Mucosa of descending colon (tissue), 3 donors: ENCODE data around the gene ZNF850. TPM values are rescaled to one million over a fixed set of nuclear protein-coding genes. Genes with fewer than 3 reads are reported as not detected.
A peak's percentile ranks its signal among the peaks of the same experiment; 100 is the strongest.

Source experiments
- ATAC-seq: fragments of 200-7000 bp; cut with Tn5 transposase; one replicate; pipeline ENCODE4 v1.9.1; 2020; ENCODE audit warnings: mild to moderate bottlenecking, moderate library complexity
- DNase-seq, 3 donors: peaks; one replicate each; pipeline ENCODE4 v3.0.0-alpha.2; 2020
- H3K36me3 ChIP-seq: fragments of 200-600 bp; one replicate; pipeline ENCODE4 v1.8.0; 2021; ENCODE audit warnings: low read depth, mild to moderate bottlenecking
- H3K4me1 ChIP-seq: fragments of 200-600 bp; one replicate; pipeline ENCODE4 v1.8.0; 2021; ENCODE audit warnings: low read depth, mild to moderate bottlenecking
- H3K4me3 ChIP-seq: fragments of 200-600 bp; one replicate; pipeline ENCODE4 v1.8.0; 2021; ENCODE audit warnings: mild to moderate bottlenecking
- H3K9me3 ChIP-seq: fragments of 200-600 bp; one replicate; pipeline ENCODE4 v1.8.0; 2021; ENCODE audit warnings: mild to moderate bottlenecking
- CTCF ChIP-seq: fragments of 200-600 bp; IDR thresholded peaks from one replicate; pipeline ENCODE4 v1.8.0; 2022; ENCODE audit warnings: antibody characterized with exemption, mild to moderate bottlenecking
- intact Hi-C, 2 donors: fragments of 100-400 bp; cut with DNase I in 1 of 2; cut with micrococcal nuclease in 1 of 2; formaldehyde crosslinking; loops; one replicate each; pipeline versions ENCODE4 v1.11.0 to v1.11.1; 2022; cut with DNase I, micrococcal nuclease
- total RNA-seq, 3 donors: library from RNA; stranded (reverse); fragmentation: NEBNext Ultra II Directional in 2 of 3; extraction: Animal tissue kit (Norgen Biotek cat#: 25700) in 2 of 3; gene quantifications; one replicate each; pipeline versions ENCODE4 v1.2.1 to v1.2.4, GENCODE V29; 2021 to 2023
- donor health status: DM: no; HTN: no; CAD: no; lungs with moderate emphysema.
- donor health status: DM: no; HTN: no; CAD: no.
- donor health status: DM: no; HTN: yes; CAD: no.

Gene ZNF850
- total RNA-seq, 3 donors from 2014 or later: 2.1 to 3.8 (median 2.9) TPM

- ATAC-seq: no peak
- Histone ChIP-seq H3K36me3 (no peaks in the 10 kb centered on the region), H3K4me1 (peaks cover 6% of the 10 kb centered on the region), H3K9me3 (peaks cover 15% of the 10 kb centered on the region), H3K4me3 (peak overlapping the region; percentile 52)
- peak in 2 of 3 donors; percentile 29 to 36 for DNase-seq
- TF ChIP-seq CTCF: no peak
- intact Hi-C loops: no loop called here
These were observed 86.0 kb downstream of the ZNF850 start for GRCh38 chr19:36686365-36687213.

GRCh38 chr19:36685835-36686234 lies 86.8 kb downstream of the ZNF850 start:
- no peak overlapping the region for H3K4me3 ChIP-seq
- ATAC-seq: no peak
- no peak for DNase-seq
- intact Hi-C loops: no loop called here
- peaks cover 6% of the 10 kb centered on the region for H3K4me1 ChIP-seq
- peaks cover 14% of the 10 kb centered on the region for H3K9me3 ChIP-seq
- no peak for TF ChIP-seq CTCF
- H3K36me3 ChIP-seq: no peaks in the 10 kb centered on the region

- Histone ChIP-seq H3K9me3 (peaks cover 64% of the 10 kb centered on the region), H3K36me3 (no peaks in the 10 kb centered on the region), H3K4me3 (no peak overlapping the region), H3K4me1 (no peaks in the 10 kb centered on the region)
- ATAC-seq (no peak), DNase-seq (no peak)
- intact Hi-C loops: no loop called here
- TF ChIP-seq CTCF: no peak
These were observed 93.2 kb downstream of the ZNF850 start for GRCh38 chr19:36679455-36679854.

GRCh38 chr19:36674201-36674600 lies 98.4 kb downstream of the ZNF850 start:
- intact Hi-C loops: no loop called here
- DNase-seq: no peak
- TF ChIP-seq CTCF: no peak
- Histone ChIP-seq H3K36me3 (no peaks in the 10 kb centered on the region), H3K4me1 (no peaks in the 10 kb centered on the region), H3K4me3 (no peak overlapping the region), H3K9me3 (peaks cover 93% of the 10 kb centered on the region)
- no peak for ATAC-seq

GRCh38 chr19:36672368-36672767 lies 100.2 kb downstream of the ZNF850 start:
- ATAC-seq: no peak
- intact Hi-C loops: no loop called here
- H3K9me3 ChIP-seq: peaks cover 76% of the 10 kb centered on the region
- no peak for TF ChIP-seq CTCF
- no peak overlapping the region for H3K4me3 ChIP-seq
- H3K36me3 ChIP-seq: no peaks in the 10 kb centered on the region
- H3K4me1 ChIP-seq: no peaks in the 10 kb centered on the region
- DNase-seq: no peak
